ENCODE data around the gene INSYN2B. TPM values are rescaled to one million over a fixed set of nuclear protein-coding genes. Genes with fewer than 3 reads are reported as not detected.

INSYN2B gene
- polyA plus RNA-seq, 1 donor (not counting 4 experiments of a cell fraction or from before 2014, with no cell fraction given), result 0.16 TPM

- H2AFZ ChIP-seq (ENCODE audit: control insufficient read depth, low read length), result no peak overlapping the region
- dilution Hi-C loops (cut with MboI; ENCODE audit: extremely low pct_ligation_motif_present, low sequenced_read_pairs), result no loop called here
- no peaks in the 10 kb centered on the region for H3K9me1 ChIP-seq (ENCODE audit: control insufficient read depth, extremely low read depth, insufficient read depth, low read length)
- no peak overlapping the region for H3K4me2 ChIP-seq (ENCODE audit: control insufficient read depth, extremely low read depth, insufficient read depth, low read depth, low read length)
- no peaks in the 10 kb centered on the region for H3K79me2 ChIP-seq (ENCODE audit: control insufficient read depth, insufficient read depth, low read length)
- H3K36me3 ChIP-seq (ENCODE audit: control insufficient read depth in 2 of 2, extremely low read depth in 1 of 2, insufficient read depth in 2 of 2, low read length in 2 of 2), result no peaks in the 10 kb centered on the region
- no peaks in the 10 kb centered on the region for H4K20me1 ChIP-seq (ENCODE audit: control insufficient read depth, extremely low read depth, insufficient read depth, low read length)
- H3K9ac ChIP-seq (ENCODE audit: control insufficient read depth, extremely low read depth, insufficient read depth, low read length), result no peak overlapping the region
- no peaks in the 10 kb centered on the region for H3K4me1 ChIP-seq (ENCODE audit: control insufficient read depth, extremely low read depth, insufficient read depth, low read length)
- H3K27me3 ChIP-seq (ENCODE audit: control insufficient read depth, extremely low read depth, insufficient read depth, low read length), result no peaks in the 10 kb centered on the region
- no peak for TF ChIP-seq EZH2 (IDR thresholded peaks at IDR 0.05; ENCODE audit: low read length)
- TF ChIP-seq CTCF (optimal IDR thresholded peaks at IDR 0.05 in 1 of 3, IDR thresholded peaks at IDR 0.05 in 1 of 3, conservative IDR thresholded peaks at IDR 0.05 in 1 of 3; ENCODE audit: extremely low read depth in 1 of 3, insufficient read depth in 2 of 3, low read length in 3 of 3), result no peak
- DNase-seq (ENCODE audit: low read depth, low spot score) (no peak), FAIRE-seq (no peak)
- H3K4me3 ChIP-seq (ENCODE audit: control insufficient read depth in 2 of 3, extremely low read depth in 1 of 3, insufficient read depth in 2 of 3, low read depth in 1 of 3, low read length in 3 of 3), result no peak overlapping the region
- no peaks in the 10 kb centered on the region for H3K9me3 ChIP-seq (ENCODE audit: control insufficient read depth, low read depth, low read length)
- H3K27ac ChIP-seq (ENCODE audit: control insufficient read depth, insufficient read depth, low read length), result no peak overlapping the region
Observed at GRCh38 chr5:169880785-169881184, 99.5 kb downstream of the INSYN2B start.

GRCh38 chr5:169880012-169880663, 100.2 kb downstream of the INSYN2B start:
- Histone ChIP-seq H3K9me3 (ENCODE audit: control insufficient read depth, low read depth, low read length) (no peaks in the 10 kb centered on the region), H3K9me1 (ENCODE audit: control insufficient read depth, extremely low read depth, insufficient read depth, low read length) (no peaks in the 10 kb centered on the region), H3K36me3 (ENCODE audit: control insufficient read depth in 2 of 2, extremely low read depth in 1 of 2, insufficient read depth in 2 of 2, low read length in 2 of 2) (no peaks in the 10 kb centered on the region), H3K4me2 (ENCODE audit: control insufficient read depth, extremely low read depth, insufficient read depth, low read depth, low read length) (no peak overlapping the region), H3K4me1 (ENCODE audit: control insufficient read depth, extremely low read depth, insufficient read depth, low read length) (no peaks in the 10 kb centered on the region), H3K79me2 (ENCODE audit: control insufficient read depth, insufficient read depth, low read length) (no peaks in the 10 kb centered on the region), H3K4me3 (ENCODE audit: control insufficient read depth in 2 of 3, extremely low read depth in 1 of 3, insufficient read depth in 2 of 3, low read depth in 1 of 3, low read length in 3 of 3) (no peak overlapping the region), H3K9ac (ENCODE audit: control insufficient read depth, extremely low read depth, insufficient read depth, low read length) (no peak overlapping the region), H3K27me3 (ENCODE audit: control insufficient read depth, extremely low read depth, insufficient read depth, low read length) (no peaks in the 10 kb centered on the region), H2AFZ (ENCODE audit: control insufficient read depth, low read length) (no peak overlapping the region), H4K20me1 (ENCODE audit: control insufficient read depth, extremely low read depth, insufficient read depth, low read length) (no peaks in the 10 kb centered on the region), H3K27ac (ENCODE audit: control insufficient read depth, insufficient read depth, low read length) (no peak overlapping the region)
- dilution Hi-C loops (cut with MboI; ENCODE audit: extremely low pct_ligation_motif_present, low sequenced_read_pairs), result no loop called here
- TF ChIP-seq EZH2 (IDR thresholded peaks at IDR 0.05; ENCODE audit: low read length) (no peak), CTCF (optimal IDR thresholded peaks at IDR 0.05 in 1 of 3, IDR thresholded peaks at IDR 0.05 in 1 of 3, conservative IDR thresholded peaks at IDR 0.05 in 1 of 3; ENCODE audit: extremely low read depth in 1 of 3, insufficient read depth in 2 of 3, low read length in 3 of 3) (no peak)
- DNase-seq (ENCODE audit: low read depth, low spot score) (no peak), FAIRE-seq (no peak)
